AG09319 (cell line): ENCODE results near the gene CTDNEP1.

Source experiments
- DNase-seq: peaks from one replicate; pipeline ENCODE4 v3.0.0-alpha.2; 2010; ENCODE audit warnings: low read depth; ENCODE audit errors: extremely low read depth
- CTCF ChIP-seq: IDR thresholded peaks from 2 replicates; pipeline ENCODE4 v1.5.1; 2011; ENCODE audit warnings: low read depth, mild to moderate bottlenecking, inconsistent platforms, low read length, moderate library complexity

Gene CTDNEP1

DNA sequence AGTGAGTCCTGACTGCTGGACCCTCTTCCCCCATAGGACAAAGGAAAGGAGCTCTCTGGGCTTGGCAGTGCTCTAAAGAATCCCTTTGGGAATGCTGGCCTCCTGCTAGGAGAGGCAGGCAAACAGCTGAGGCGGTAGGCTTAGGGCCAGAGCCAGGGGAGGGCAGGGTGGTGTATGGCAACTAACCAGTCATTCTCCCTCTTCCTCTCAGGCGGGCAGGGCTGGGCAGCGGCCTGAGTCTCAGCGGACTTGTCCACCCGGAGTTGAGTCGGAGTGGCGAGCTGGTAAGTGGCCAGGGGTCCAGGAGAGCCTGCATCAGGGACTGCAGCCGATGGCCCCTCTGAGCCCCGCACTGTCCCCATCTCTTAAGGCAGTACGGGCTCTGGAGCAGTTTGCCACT lies 27.4 kb downstream of the CTDNEP1 start:
- no peak for TF ChIP-seq CTCF
- DNase-seq = no peak

GRCh38 chr17:7223375-7223774 lies 28.2 kb downstream of the CTDNEP1 start:
- no peak for DNase-seq
- no peak for TF ChIP-seq CTCF

- DNase-seq = no peak
- TF ChIP-seq CTCF = no peak
These were observed 28.6 kb downstream of the CTDNEP1 start for GRCh38 chr17:7222972-7223292.

DNA sequence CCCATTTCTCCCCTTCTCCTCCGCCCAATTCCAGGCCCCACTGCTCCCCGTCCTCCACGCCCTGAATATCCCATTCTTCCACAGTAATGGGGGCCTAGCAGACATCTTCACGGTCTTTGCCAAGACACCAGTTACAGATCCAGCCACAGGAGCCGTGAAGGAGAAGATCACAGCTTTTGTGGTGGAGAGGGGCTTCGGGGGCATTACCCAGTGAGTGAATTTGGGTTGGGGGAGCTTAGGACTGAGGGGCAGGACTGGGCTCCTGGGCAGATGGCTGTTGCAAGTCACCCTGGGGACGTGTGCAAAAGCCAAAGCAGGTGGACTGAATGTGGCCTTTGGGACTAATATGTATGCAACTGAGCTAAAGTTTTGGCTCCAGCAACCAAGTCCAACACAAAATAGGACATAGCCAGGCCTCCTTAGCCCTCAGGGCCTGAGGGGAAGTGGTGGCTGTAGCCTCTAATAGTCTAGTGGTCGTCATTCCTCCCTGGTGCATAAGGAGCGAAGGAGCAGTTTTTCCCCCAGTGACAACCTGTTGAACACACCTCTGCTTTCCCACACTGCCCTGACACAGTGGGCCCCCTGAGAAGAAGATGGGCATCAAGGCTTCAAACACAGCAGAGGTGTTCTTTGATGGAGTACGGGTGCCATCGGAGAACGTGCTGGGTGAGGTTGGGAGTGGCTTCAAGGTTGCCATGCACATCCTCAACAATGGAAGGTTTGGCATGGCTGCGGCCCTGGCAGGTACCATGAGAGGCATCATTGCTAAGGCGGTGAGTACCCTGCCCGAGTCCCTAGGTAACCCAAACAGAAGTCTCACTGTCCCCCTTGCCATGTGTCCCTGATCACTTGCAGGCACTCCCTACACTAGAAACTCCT lies 29.2 kb downstream of the CTDNEP1 start:
- no peak for TF ChIP-seq CTCF
- DNase-seq = no peak

GRCh38 chr17:7221278-7222092 lies 30.0 kb downstream of the CTDNEP1 start:
- DNase-seq = no peak

GRCh38 chr17:7220593-7221277 lies 30.8 kb downstream of the CTDNEP1 start:
- no peak for DNase-seq
- TF ChIP-seq CTCF = peak; percentile 46

More at GRCh38 chr17:7221278-7222092, 30.0 kb downstream of the CTDNEP1 start:
- TF ChIP-seq CTCF = no peak
